Measurements from ENCODE around the gene KLHL14.

KLHL14 gene

DNA sequence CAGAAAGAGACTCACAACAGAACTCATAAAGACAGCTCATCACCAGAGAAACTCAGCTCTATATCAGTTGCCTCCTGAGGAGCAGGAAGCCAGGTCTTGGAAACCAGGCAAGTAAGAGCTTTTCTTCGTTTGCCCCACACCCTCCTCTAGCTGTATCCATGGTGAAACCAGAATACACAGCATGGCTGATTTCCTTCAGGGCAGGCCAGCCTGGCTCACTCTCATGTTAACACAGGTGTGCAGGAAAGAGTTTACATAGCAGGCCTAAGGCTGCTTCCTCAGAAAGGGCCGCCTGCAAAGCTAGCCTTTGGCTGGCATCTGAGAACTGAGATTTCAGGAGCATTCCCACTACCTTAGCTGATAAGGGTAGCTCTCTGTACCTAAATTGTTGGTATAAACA is 65.7 kb downstream of the KLHL14 start:
- Histone ChIP-seq H3K27ac (no peak overlapping the region), H3K9me3 (ENCODE audit: control insufficient read depth, low read length) (no peaks in the 10 kb centered on the region), H3K4me1 (no peaks in the 10 kb centered on the region), H2AFZ (no peak overlapping the region), H3K9ac (no peak overlapping the region), H3K27me3 (ENCODE audit: control insufficient read depth, insufficient read depth, low read length) (no peaks in the 10 kb centered on the region), H3K36me3 (ENCODE audit: control insufficient read depth, insufficient read depth, low read length) (no peaks in the 10 kb centered on the region), H3K4me3 (ENCODE audit: low read depth, low read length) (no peak overlapping the region), H3K4me2 (ENCODE audit: low read length) (no peak overlapping the region), H3K79me2 (no peaks in the 10 kb centered on the region)
- TF ChIP-seq, protein P1, sequence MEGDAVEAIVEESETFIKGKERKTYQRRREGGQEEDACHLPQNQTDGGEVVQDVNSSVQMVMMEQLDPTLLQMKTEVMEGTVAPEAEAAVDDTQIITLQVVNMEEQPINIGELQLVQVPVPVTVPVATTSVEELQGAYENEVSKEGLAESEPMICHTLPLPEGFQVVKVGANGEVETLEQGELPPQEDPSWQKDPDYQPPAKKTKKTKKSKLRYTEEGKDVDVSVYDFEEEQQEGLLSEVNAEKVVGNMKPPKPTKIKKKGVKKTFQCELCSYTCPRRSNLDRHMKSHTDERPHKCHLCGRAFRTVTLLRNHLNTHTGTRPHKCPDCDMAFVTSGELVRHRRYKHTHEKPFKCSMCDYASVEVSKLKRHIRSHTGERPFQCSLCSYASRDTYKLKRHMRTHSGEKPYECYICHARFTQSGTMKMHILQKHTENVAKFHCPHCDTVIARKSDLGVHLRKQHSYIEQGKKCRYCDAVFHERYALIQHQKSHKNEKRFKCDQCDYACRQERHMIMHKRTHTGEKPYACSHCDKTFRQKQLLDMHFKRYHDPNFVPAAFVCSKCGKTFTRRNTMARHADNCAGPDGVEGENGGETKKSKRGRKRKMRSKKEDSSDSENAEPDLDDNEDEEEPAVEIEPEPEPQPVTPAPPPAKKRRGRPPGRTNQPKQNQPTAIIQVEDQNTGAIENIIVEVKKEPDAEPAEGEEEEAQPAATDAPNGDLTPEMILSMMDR (IDR thresholded peaks at IDR 0.05), result no peak

DNA sequence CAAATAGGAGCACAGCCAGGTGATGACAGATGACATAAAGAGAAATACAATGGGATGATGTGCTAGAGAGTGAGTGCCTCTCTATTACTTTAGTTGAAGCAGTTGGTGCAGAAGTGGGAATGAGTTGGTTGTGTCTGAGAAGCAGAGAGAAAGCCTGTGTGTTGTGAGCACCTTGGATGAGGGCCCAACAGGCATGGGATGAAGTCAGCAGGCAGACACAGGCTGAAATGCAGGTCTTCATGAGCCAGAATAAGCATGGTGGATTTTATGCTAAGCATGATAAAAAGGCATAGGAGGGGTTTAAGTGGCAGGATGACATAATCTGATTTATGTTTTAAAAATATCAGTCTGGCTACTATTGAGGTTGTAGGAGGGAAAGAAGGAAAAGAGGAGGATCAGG is 71.5 kb downstream of the KLHL14 start:
- H3K27me3 ChIP-seq (ENCODE audit: control insufficient read depth, insufficient read depth, low read length), result no peaks in the 10 kb centered on the region
- no peaks in the 10 kb centered on the region for H3K4me1 ChIP-seq
- H3K79me2 ChIP-seq, result no peaks in the 10 kb centered on the region
- H3K9ac ChIP-seq, result no peak overlapping the region
- H3K36me3 ChIP-seq (ENCODE audit: control insufficient read depth, insufficient read depth, low read length), result no peaks in the 10 kb centered on the region
- H3K9me3 ChIP-seq (ENCODE audit: control insufficient read depth, low read length), result no peaks in the 10 kb centered on the region
- H2AFZ ChIP-seq, result peak overlapping the region; percentile 10
- H3K27ac ChIP-seq, result no peak overlapping the region
- no peak overlapping the region for H3K4me2 ChIP-seq (ENCODE audit: low read length)
- H3K4me3 ChIP-seq (ENCODE audit: low read depth, low read length), result no peak overlapping the region
- TF ChIP-seq, protein P1 (IDR thresholded peaks at IDR 0.05), result no peak

DNA sequence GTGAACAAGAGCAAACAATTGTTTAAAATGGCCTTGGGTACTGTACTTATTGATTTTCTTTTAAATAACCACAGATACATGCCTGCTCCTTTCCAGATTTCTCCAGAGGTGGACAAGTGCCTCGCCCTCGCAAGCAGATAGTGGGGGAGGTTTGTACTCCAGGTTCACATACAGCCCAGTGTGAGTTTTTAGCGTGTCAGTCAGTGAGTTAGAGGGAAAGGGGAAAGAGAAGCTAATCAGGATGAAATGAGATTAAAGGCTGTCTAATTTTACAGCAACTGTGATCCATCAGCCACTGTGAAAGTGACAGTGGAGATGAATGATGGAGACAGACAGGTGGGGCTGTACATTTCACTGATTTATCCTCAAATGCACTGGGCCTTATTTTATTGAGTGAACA is 74.7 kb downstream of the KLHL14 start:
- no peaks in the 10 kb centered on the region for H3K79me2 ChIP-seq
- H3K9me3 ChIP-seq (ENCODE audit: control insufficient read depth, low read length), result no peaks in the 10 kb centered on the region
- H3K27ac ChIP-seq, result no peak overlapping the region
- no peaks in the 10 kb centered on the region for H3K4me1 ChIP-seq
- TF ChIP-seq, protein P1 (IDR thresholded peaks at IDR 0.05), result no peak
- no peak overlapping the region for H2AFZ ChIP-seq
- no peak overlapping the region for H3K9ac ChIP-seq
- H3K4me2 ChIP-seq (ENCODE audit: low read length), result no peak overlapping the region
- no peak overlapping the region for H3K4me3 ChIP-seq (ENCODE audit: low read depth, low read length)
- no peaks in the 10 kb centered on the region for H3K36me3 ChIP-seq (ENCODE audit: control insufficient read depth, insufficient read depth, low read length)
- no peaks in the 10 kb centered on the region for H3K27me3 ChIP-seq (ENCODE audit: control insufficient read depth, insufficient read depth, low read length)

DNA sequence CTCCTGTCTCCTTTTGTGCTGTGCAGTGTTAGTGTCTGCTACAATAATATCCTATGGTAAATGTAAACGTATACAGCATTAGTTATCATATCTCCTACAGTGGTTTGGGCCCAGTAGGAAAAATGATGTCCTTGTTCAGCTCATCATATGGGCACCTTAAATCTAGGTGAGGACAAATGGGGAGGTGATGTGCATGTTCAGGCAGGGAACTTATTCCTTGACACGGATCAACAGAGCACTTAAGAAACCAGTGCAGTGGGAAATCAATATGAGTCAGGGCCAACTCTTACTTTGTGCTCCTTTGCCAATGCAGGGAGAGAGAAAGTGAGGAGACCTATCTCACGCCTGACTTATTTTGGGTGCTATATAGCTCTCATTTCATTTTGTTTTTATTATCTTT is 76.4 kb downstream of the KLHL14 start:
- Histone ChIP-seq H3K9me3 (ENCODE audit: control insufficient read depth, low read length) (no peaks in the 10 kb centered on the region), H3K36me3 (ENCODE audit: control insufficient read depth, insufficient read depth, low read length) (no peaks in the 10 kb centered on the region), H3K9ac (no peak overlapping the region), H3K79me2 (no peaks in the 10 kb centered on the region), H3K27me3 (ENCODE audit: control insufficient read depth, insufficient read depth, low read length) (no peaks in the 10 kb centered on the region), H3K4me1 (no peaks in the 10 kb centered on the region), H3K4me2 (ENCODE audit: low read length) (no peak overlapping the region), H3K27ac (no peak overlapping the region), H3K4me3 (ENCODE audit: low read depth, low read length) (no peak overlapping the region), H2AFZ (no peak overlapping the region)
- TF ChIP-seq, protein P1 (IDR thresholded peaks at IDR 0.05), result no peak

DNA sequence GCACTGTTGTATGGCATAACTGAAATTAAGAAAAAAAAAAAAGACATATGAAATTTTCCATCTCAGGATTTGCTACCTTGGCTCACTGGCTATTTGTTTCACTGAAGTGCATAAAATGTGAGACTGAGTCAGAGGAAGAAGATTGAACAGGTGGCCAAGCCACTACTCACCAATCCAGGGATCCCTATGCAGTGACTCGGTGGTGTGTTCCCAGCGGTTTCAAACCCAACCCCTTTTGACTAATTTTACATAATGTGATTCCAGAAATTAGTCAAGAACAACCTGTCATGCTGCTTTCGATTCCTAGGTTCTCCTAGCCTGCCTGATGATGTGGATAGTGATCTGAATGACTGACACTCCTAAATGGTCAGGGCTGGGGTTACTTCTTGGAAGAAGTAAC is 77.3 kb downstream of the KLHL14 start:
- Histone ChIP-seq H3K4me1 (no peaks in the 10 kb centered on the region), H3K9me3 (ENCODE audit: control insufficient read depth, low read length) (no peaks in the 10 kb centered on the region), H3K36me3 (ENCODE audit: control insufficient read depth, insufficient read depth, low read length) (no peaks in the 10 kb centered on the region), H3K27ac (no peak overlapping the region), H3K79me2 (no peaks in the 10 kb centered on the region), H2AFZ (no peak overlapping the region), H3K27me3 (ENCODE audit: control insufficient read depth, insufficient read depth, low read length) (no peaks in the 10 kb centered on the region), H3K4me3 (ENCODE audit: low read depth, low read length) (no peak overlapping the region), H3K9ac (no peak overlapping the region), H3K4me2 (ENCODE audit: low read length) (no peak overlapping the region)
- TF ChIP-seq, protein P1 (IDR thresholded peaks at IDR 0.05), result no peak

Measured in parathyroid adenoma (tissue), 2 donors.